HG03571 (cell line): ENCODE data around the gene BROX.

Experiments
- ATAC-seq: cut with Tn5 transposase; IDR thresholded peaks from one replicate; pipeline ENCODE4 v1.9.1; 2021; ENCODE audit not compliant: unreplicated experiment

BROX gene

DNA sequence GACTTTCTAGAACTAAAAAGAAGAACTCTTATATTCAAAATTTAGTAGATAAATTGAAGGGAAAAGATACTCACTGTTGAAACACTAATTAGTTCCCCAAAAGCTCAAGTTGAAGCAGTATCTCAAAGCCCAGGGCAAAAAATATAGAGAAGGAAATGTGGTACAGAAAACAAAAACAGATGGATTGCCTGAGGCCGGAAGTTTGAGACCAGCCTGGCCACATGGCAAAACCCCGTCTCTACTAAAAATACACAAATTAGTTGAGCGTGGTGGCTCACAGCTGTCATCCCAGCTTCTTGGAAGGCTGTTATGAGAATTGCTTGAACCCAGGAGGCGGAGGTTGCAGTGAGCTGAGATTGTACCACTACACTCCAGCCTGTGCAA is 60.6 kb downstream of the BROX start:
- peak; percentile 92 for ATAC-seq

DNA sequence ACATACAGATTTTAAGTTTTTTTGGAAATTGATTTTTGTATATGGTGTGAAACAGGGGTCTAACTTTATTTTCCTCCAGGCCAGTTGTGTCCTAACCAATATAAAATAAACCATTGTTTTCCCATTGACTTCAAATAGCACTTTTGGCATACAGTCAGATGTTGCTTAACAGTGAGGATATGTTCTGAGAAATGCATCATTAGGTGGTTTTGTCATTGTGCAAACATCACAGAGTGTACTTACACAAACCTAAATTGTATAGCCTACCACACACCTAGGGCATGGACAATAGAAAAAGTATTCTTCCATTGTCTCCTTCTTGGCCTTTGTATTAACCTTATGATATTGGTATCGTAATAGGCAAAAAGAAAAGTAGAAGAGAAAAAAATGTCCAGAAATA is 65.1 kb downstream of the BROX start:
- no peak for ATAC-seq

DNA sequence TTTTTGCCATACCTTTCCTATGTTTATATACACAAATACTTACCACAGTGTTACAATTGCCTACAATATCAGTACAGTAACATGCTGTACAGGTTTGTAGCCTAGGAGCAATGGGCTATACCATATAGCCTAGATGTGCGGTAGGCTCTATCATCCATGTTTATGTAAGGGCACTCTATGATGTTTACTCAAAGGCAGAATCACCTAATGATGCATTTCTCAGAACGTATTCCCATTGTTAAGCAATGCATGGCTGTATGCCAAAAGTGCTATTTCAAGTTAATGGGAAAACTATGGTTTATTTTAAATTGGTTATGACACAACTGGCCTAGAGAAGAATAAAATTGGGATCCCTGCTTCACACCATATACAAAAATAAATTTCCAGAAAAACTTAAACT is 65.6 kb downstream of the BROX start:
- no peak for ATAC-seq

DNA sequence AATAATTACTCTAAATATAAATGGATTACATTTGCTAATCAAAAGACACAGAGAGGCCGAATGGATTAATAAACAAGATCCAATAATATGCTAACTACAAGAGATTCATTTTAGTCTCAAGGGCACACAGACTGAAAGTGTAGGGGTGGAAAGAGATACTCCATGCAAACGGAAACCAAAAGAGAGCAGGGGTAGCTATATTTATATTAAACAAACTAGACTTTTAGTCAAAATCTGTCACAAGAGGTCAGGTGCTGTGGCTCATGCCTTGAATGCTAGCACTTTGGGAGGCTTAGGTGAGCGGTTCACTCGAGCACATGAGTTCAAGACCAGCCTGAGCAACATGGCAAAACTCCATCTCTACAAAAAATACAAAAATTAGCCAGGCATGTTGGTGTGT is 68.9 kb downstream of the BROX start:
- ATAC-seq, result no peak

DNA sequence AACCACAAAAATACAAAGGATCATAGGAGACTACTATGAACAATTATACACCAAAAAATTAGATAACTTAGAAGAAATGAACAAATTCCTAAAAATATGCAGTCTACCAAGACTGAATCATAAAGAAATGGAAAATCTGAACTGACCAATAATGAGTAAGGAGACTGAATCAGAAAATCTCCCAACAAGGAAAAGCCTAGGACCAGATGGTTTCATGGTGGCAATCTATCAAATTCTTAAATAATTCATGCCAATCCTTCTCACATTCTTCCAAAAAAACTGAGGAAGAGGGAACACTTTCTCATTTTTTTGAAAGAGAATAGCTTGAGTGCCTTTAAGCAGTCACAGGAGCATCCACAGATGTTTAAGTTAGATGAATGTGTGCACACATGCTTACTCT is 70.7 kb downstream of the BROX start:
- no peak for ATAC-seq

DNA sequence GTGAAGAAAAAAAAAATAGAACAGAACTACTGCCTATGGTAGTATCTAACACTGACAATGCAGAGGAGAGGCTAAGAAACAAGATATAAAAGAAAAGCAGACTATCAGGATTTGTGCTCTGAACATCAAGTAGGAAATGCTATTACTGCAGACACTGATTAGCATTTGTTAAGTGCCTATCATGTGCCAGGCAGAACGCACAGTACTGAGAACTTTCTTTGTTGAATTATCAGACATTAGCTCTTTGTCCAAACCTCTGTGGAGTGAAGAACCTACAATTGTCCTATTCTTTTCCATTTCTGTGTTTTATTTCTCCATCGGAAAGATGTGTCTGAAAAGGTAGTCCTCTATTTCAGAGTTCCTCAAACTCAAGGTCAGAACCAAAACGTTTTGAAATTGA is 72.0 kb downstream of the BROX start:
- no peak for ATAC-seq
